ENCODE results near the gene STOML1.
A peak's percentile ranks its signal among the peaks of the same experiment; 100 is the strongest.

Gene STOML1

DNA sequence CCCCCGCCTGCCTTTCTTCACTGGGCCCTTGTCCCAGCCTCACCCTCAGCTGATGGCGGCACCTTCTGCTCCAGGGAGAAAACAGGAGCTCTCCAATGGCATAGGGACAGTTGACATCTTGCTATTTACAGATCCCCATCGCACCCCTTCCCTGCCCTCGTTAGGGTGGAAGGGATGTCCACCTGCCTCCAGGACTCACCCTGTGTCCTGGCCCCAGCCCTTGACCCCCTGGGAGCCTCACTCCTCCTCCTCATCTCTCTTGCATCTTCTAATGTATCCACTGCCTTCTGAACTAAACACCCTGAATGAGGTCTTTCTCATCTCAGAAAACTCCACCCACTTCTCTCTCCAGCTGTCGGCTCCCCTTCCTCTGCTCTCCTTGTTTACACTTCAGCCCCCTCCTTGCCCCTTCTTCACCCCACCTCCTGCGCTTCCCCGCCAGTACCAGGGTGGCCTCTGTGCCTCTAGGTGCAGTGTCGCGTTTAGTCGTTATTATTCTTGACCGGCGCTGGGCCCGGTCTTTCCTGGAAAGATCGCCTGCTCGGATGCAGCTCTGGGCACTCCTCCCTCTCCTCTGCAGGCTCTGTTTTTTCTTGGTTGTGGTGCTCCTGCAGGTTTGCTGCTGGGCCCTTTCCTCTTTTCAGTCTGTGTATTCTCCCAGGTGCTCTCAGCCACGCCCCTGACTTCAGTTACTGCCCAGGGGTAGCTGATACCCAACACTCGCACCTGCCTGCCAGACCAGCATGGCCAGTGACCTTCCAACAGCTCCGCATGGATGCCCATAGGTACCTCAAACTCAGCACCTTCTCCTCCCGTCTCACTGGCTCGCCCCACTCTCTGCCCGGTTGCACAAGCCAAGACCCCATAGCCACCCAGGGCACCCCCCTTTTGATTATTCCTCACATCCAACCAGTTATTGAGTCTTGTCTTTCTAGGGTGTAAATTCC, 45.3 kb upstream of the STOML1 start:
- H3K36me3 Mint-ChIP-seq (ENCODE audit: low read depth) = peaks cover 10% of the 10 kb centered on the region
- TF ChIP-seq, protein P1, sequence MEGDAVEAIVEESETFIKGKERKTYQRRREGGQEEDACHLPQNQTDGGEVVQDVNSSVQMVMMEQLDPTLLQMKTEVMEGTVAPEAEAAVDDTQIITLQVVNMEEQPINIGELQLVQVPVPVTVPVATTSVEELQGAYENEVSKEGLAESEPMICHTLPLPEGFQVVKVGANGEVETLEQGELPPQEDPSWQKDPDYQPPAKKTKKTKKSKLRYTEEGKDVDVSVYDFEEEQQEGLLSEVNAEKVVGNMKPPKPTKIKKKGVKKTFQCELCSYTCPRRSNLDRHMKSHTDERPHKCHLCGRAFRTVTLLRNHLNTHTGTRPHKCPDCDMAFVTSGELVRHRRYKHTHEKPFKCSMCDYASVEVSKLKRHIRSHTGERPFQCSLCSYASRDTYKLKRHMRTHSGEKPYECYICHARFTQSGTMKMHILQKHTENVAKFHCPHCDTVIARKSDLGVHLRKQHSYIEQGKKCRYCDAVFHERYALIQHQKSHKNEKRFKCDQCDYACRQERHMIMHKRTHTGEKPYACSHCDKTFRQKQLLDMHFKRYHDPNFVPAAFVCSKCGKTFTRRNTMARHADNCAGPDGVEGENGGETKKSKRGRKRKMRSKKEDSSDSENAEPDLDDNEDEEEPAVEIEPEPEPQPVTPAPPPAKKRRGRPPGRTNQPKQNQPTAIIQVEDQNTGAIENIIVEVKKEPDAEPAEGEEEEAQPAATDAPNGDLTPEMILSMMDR (IDR thresholded peaks at IDR 0.05) = no peak
- H3K27me3 Mint-ChIP-seq (ENCODE audit: low read depth, poor library complexity) = peaks cover 9% of the 10 kb centered on the region
- DNase-seq = no peak
- no peak overlapping the region for H3K27ac Mint-ChIP-seq
- H3K9me3 Mint-ChIP-seq = no peaks in the 10 kb centered on the region
- H3K4me1 Mint-ChIP-seq = peaks cover 61% of the 10 kb centered on the region
- no peak overlapping the region for H3K4me3 Mint-ChIP-seq

DNA sequence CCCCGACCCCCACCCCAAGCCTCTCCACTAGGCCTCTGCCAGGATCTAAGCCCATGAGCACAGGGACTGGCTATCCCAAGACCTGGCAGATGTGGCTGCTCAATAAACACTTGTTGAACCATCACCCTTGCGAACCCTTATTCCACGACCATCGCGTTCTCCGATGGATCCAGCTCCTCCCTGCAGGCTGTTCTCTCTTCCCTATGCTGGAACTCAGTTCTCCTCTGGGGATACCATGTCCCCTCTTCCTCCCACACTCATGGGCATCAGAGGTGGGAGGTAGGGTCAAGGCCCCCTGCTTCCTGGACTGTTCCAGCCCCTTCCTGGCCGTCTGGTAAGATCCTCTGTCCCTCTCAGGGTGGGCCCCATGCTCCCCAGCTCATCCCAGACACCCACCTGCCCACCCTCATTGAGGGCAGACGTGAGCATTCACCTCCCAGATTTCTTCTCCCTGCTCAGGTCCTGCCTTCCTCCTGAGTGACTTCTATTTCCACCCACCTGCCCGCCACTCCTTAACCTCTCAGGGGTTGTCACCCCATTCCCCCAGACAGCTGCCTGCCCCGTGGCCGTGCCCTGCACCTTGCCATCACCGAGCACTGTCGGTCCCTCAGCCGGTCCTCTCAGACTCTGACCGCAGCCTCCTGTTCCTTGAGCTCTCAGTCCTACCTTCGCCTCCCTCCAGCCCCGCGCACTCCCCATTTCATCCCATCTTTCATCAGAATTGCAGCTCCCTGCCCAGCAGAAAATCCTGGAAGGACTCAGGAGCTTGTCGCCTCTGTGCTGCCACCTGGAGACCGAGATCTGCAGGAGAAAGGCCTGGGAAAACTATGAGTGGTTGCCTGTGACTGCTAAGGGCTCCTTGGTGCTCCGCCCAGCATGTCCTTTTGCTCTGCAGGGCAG, 44.4 kb upstream of the STOML1 start:
- Mint-ChIP-seq H3K9me3 (no peaks in the 10 kb centered on the region), H3K36me3 (ENCODE audit: low read depth) (peaks cover 12% of the 10 kb centered on the region), H3K27ac (peak overlapping the region; percentile 40), H3K4me3 (peak overlapping the region; percentile 12), H3K4me1 (peaks cover 52% of the 10 kb centered on the region), H3K27me3 (ENCODE audit: low read depth, poor library complexity) (peaks cover 9% of the 10 kb centered on the region)
- TF ChIP-seq, protein P1 (IDR thresholded peaks at IDR 0.05) = peak; percentile 63
- DNase-seq = peak; percentile 72

DNA sequence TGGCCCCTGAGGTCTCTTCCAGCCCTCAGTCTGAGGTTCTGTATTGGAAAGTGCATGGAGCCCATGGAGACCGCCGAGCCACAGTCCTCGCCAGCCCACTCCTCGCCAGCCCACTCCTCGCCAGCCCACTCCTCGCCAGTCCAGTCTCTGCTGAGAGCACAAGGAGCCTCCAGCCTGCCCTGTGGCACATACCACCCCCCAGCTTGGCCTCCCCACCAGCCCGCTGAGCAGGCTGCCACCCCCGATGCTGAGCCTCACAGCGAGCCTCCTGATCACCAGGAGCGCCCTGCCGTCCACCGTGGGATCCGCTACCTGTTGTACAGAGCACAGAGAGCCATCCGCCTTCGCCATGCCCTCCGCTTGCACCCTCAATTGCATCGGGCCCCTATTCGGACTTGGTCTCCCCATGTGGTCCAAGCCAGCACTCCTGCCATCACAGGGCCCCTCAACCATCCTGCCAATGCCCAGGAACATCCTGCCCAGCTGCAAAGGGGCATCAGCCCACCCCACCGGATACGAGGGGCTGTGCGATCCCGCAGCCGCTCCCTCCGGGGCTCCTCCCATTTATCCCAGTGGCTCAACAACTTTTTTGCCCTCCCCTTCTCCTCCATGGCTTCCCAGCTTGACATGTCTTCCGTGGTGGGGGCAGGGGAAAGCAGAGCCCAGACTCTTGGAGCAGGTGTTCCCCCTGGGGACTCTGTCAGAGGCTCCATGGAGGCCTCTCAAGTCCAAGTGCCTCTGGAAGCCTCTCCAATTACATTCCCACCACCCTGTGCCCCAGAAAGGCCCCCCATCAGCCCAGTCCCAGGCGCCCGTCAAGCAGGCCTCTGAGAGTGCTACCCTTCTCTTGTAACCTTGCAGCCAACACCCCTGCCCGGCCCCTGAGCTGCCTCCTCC, 43.3 kb upstream of the STOML1 start:
- no peak overlapping the region for H3K27ac Mint-ChIP-seq
- peaks cover 3% of the 10 kb centered on the region for H3K27me3 Mint-ChIP-seq (ENCODE audit: low read depth, poor library complexity)
- H3K4me1 Mint-ChIP-seq = peaks cover 40% of the 10 kb centered on the region
- DNase-seq = no peak
- TF ChIP-seq, protein P1 (IDR thresholded peaks at IDR 0.05) = no peak
- no peak overlapping the region for H3K4me3 Mint-ChIP-seq
- H3K36me3 Mint-ChIP-seq (ENCODE audit: low read depth) = peaks cover 20% of the 10 kb centered on the region
- H3K9me3 Mint-ChIP-seq = no peaks in the 10 kb centered on the region

DNA sequence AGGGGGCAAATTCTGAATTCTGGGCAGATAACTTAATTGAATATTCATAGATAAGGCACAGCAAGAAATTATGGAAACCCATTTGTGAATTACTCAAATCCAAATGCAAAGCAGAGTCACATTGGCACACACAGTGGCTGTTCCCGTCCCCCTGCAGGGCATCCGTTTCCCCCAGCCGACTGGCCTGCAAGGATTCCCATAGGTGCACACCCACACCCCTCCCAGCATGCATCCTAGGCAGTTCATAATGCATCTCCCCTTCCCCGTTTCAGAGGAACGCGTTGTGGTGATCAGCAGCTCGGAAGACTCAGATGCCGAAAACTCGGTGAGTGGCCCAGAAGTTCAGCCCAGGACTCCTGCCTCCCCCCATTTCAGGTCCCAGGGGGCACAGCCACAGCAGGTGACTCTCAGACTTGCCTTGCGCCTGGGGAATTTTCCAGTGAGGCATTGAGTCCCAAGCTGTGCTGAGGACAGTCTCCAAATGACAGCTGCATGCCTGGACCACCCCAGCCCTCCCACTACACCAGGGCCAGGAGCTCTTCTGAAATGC, 42.2 kb upstream of the STOML1 start:
- TF ChIP-seq, protein P1 (IDR thresholded peaks at IDR 0.05) = no peak
- Mint-ChIP-seq H3K27ac (no peak overlapping the region), H3K4me1 (peaks cover 31% of the 10 kb centered on the region), H3K36me3 (ENCODE audit: low read depth) (peaks cover 25% of the 10 kb centered on the region), H3K4me3 (no peak overlapping the region), H3K9me3 (no peaks in the 10 kb centered on the region), H3K27me3 (ENCODE audit: low read depth, poor library complexity) (peaks cover 3% of the 10 kb centered on the region)
- DNase-seq = no peak

All from nephron progenitor cell (in vitro differentiated cells).